ENCODE results near the gene PABPC1L.

DNA sequence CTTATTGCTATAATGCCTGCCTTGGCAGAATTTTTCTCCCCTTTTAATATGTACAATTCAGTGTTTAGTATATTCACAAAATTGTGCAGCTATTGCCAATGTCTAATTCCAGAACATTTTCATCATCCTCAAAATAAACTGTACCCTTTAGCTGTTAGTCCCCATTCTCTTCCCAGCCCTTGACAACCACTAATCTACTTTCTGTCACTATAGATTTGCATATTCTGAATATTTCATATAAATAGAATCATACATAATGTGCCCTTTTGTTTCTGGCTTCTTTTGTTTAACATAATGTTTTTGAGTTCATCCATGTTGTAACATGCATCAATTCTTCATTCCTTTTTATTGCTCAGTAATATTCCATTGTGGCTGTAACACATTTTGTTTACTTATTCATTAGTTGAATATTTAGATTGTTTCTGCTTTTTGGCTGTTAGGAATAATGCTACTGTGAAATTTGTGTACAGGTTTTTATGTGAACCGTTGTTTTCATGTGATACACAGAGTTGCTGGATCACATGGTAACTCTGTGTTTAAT lies 78.8 kb downstream of the PABPC1L start:
- TF ChIP-seq EZH2 (IDR thresholded peaks at IDR 0.05; ENCODE audit: borderline replicate concordance, insufficient read depth, low read depth, low read length, poor library complexity, severe bottlenecking) = no peak
- TF ChIP-seq, protein P1, sequence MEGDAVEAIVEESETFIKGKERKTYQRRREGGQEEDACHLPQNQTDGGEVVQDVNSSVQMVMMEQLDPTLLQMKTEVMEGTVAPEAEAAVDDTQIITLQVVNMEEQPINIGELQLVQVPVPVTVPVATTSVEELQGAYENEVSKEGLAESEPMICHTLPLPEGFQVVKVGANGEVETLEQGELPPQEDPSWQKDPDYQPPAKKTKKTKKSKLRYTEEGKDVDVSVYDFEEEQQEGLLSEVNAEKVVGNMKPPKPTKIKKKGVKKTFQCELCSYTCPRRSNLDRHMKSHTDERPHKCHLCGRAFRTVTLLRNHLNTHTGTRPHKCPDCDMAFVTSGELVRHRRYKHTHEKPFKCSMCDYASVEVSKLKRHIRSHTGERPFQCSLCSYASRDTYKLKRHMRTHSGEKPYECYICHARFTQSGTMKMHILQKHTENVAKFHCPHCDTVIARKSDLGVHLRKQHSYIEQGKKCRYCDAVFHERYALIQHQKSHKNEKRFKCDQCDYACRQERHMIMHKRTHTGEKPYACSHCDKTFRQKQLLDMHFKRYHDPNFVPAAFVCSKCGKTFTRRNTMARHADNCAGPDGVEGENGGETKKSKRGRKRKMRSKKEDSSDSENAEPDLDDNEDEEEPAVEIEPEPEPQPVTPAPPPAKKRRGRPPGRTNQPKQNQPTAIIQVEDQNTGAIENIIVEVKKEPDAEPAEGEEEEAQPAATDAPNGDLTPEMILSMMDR (IDR thresholded peaks at IDR 0.05) = no peak
